LNCAP (cell line): ENCODE measurements around the gene ZNF610.

ENCODE experiments used
- TF ChIP-seq, protein P1 (sequence below): fragments of 450-650 bp; IDR thresholded peaks from 2 replicates; pipeline ENCODE4 v1.5.1; 2017; ENCODE audit warnings: mild to moderate bottlenecking

Gene ZNF610

DNA sequence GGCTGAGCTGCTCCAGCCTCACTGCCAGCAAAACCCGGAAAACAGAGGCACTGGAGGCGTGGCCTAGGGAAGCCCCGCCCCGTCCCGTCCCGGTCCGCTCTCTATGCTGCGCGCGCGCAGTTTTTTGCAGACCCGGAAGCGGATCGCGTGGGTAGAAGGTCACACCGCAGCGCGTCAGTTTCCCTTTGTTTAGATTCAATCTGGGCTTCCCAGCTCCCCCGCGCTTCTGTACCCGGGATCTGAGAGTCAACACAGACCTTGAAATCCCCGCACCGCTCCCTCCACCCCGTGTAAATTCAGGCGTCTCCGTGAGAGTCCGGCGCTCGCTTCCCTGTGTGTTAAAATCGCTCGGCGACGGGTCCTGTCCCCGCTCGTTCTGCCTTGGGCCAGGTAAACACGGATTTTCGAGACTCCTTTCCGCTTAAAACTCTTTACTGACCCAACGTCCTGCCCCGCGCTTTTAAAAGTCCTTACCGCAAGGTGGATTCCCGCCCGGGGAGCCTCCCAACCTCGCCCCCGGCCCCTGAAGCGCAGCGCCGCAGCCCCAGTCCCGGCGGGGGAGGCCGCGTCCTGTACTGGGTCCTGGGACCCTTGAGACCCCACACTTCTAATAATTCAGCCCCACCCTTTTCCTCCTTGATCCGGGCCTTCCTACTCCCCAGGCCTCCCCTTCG is at the start of gene ZNF610:
TSS of gene ZNF610 (plus strand) at position 127 of the 674 bp plus-strand sequence. CDS start 12,930 bp downstream, outside the sequence.
- TF ChIP-seq, protein P1, sequence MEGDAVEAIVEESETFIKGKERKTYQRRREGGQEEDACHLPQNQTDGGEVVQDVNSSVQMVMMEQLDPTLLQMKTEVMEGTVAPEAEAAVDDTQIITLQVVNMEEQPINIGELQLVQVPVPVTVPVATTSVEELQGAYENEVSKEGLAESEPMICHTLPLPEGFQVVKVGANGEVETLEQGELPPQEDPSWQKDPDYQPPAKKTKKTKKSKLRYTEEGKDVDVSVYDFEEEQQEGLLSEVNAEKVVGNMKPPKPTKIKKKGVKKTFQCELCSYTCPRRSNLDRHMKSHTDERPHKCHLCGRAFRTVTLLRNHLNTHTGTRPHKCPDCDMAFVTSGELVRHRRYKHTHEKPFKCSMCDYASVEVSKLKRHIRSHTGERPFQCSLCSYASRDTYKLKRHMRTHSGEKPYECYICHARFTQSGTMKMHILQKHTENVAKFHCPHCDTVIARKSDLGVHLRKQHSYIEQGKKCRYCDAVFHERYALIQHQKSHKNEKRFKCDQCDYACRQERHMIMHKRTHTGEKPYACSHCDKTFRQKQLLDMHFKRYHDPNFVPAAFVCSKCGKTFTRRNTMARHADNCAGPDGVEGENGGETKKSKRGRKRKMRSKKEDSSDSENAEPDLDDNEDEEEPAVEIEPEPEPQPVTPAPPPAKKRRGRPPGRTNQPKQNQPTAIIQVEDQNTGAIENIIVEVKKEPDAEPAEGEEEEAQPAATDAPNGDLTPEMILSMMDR: no peak

DNA sequence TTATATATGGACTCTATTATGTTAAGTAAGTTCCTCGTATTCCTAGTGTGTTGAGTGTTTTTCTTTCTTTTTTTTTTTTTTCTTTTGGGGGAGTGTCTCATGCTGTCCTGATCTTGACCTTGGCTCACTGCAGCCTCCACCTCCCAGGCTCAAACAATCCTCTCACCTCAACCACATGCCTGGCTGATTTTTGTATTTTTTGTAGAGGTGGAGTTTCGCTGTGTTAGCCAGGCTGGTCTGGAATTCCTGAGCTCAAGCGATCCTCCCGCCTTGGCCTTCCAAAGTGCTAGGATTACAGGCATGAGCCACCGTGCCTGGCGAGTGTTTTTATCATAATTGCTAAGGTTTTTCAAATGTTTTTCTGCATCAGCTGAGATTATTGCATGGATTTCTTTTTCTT is 49.8 kb upstream of the ZNF610 start:
- TF ChIP-seq, protein P1: no peak

DNA sequence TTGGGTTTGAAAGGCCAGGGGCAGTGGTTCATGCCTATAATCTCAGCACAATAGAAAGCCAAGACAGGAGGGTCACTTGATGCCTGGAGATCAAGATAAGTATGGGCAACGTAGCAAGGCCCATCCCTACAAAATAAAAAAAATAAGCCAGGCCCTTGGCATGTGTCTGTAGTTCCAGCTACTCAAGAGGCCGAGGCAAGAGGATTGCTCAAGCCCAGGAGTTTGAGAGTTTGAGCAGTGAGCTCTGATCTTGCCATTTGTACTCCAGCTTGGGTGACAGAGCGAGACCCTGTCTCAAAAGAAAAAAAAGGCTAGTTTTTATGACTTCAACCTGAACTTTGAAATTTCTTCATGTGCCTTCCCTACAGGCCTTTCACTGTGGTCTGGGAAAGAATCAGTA is 44.3 kb upstream of the ZNF610 start:
- TF ChIP-seq, protein P1: no peak

DNA sequence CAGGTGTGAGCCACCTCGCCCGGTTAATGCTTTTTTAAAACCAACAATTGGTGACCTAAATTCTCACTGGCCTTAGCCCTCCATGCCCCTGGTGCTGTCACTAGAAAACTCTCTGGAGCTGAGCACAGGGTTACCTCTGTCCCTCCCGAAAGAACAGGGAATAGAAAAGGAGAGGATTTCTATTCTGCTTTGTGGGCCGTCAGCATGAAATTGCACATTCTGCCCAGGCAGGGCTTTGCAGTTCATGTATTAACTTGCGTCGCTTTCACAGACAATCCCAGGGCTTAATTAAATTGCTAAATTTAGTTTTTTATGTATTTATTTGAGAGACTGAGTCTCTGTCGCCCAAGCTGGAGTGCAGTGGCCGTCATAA is 39.7 kb upstream of the ZNF610 start:
- TF ChIP-seq, protein P1: no peak

DNA sequence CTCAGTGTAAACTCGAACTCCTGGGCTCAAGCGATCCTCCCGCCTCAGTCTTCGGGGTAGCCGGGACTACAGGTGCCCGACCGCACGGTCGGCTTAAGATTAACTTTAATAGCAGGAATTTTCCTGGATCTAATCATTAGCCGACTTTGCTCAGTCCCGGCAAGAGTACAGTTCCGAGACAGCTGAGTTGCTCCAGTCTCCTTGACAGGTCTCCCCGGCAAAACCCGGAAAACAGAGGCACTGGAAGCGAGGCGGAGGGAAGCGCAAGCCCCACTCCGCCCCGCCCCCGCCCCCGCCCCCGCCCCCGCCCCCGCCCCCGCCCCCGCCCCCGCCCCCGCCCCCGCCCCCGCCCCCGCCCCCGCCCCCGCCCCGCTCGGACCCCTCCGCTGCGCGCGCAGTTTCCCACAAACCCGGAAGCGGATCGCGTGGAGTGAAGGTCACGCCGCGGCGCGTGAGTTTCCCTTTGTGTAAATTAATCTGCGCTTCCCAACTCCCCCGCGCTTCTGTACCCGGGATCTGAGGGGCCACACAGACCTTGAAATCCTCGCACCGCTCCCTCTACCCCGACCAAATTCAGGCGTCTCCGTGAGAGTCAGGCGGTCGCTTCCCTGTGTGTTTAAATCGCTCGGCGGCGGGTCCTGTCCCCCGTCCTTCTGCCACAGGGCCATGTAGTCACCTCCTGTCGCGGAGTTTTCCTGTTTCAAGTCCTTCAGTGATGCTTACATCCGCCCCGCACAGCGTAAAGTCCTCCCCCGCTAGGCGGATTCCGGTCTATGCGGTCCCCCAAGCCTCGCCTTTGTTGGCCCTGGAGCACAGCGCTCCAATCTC is 39.1 kb upstream of the ZNF610 start, which contains the start of gene ZNF480:
TSS of gene ZNF480 (plus strand) at position 397 of the 828 bp plus-strand sequence. CDS start 3,244 bp downstream, outside the sequence.
- TF ChIP-seq, protein P1: no peak

DNA sequence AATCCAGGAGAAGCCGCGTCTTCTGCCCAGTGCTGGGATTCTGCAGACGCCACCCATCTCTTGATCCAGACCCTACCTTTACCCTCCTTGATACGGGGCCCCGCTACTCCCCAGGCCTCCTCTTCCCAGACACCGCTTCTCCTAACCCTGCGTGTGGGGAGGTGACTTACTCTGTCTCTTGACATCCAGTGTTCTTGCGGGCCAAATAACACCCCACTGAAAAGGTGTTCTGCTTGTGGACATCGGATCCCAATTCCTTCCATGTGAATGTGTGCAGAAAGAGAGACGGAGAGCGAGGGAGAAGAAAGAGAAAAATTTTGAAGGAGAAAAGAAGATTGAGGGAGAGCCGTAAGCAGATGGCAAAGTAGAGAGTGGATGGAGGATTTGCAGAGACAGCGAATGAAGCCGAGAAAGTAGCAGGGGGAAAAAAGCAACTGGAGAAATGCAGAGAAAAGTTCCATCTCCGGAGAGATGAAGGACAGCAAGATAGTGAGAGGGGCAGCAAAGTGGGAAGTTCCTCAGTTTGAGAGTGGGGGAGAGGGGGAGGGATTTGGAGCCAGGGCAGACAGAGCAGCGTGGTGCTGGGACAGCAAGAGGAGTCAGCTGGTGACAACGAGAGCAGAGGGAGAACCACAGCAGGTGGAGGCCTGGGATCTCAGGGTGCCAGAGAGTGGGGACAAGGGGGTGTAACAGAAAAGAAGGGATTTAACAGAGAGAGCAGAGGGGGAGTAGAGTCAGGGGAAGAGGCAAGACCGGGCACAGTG is 38.3 kb upstream of the ZNF610 start:
- TF ChIP-seq, protein P1: no peak

DNA sequence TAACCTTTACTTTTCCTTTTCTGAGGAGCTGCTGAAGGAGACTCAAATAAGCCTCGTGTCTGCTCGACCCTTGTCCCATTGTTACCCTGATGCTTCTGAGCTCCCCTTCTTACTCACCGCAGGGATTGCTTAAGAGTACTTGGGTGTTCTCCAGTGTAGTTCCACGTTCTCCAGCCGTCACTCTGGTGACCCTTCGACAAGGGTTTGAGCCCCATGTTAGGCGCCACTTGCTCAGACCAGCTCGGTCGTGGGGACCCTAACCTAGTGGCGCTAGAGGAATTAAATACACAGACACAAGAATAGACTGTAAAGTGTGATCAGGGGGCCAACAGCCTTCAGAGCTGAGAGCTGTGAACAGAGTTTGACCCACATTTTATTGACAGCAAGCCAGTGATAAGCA is 28.8 kb upstream of the ZNF610 start:
- TF ChIP-seq, protein P1: no peak
